IPS-15b (cell line): ENCODE results near the gene SYNPO.
A peak's percentile ranks its signal among the peaks of the same experiment; 100 is the strongest.

ENCODE experiments used
- H3K27me3 ChIP-seq: one replicate; pipeline ENCODE4 v1.6.1; 2013; ENCODE audit warnings: low read length; ENCODE audit not compliant: control insufficient read depth, insufficient read depth
- H3K36me3 ChIP-seq: one replicate; pipeline ENCODE4 v1.6.1; 2013; ENCODE audit warnings: low read length; ENCODE audit not compliant: control insufficient read depth, insufficient read depth
- H3K4me1 ChIP-seq: one replicate; pipeline ENCODE4 v1.6.1; 2013; ENCODE audit warnings: mild to moderate bottlenecking, low read length; ENCODE audit not compliant: control insufficient read depth, insufficient read depth
- H3K4me3 ChIP-seq: one replicate; pipeline ENCODE4 v1.5.1; 2013; ENCODE audit warnings: low read depth, low read length
- H3K9ac ChIP-seq: one replicate; pipeline ENCODE4 v1.6.1; 2013; ENCODE audit warnings: low read depth, mild to moderate bottlenecking, low read length
- H3K9me3 ChIP-seq: one replicate; pipeline ENCODE4 v1.6.1; 2013; ENCODE audit warnings: mild to moderate bottlenecking, low read length; ENCODE audit not compliant: control insufficient read depth, insufficient read depth

Gene SYNPO

DNA sequence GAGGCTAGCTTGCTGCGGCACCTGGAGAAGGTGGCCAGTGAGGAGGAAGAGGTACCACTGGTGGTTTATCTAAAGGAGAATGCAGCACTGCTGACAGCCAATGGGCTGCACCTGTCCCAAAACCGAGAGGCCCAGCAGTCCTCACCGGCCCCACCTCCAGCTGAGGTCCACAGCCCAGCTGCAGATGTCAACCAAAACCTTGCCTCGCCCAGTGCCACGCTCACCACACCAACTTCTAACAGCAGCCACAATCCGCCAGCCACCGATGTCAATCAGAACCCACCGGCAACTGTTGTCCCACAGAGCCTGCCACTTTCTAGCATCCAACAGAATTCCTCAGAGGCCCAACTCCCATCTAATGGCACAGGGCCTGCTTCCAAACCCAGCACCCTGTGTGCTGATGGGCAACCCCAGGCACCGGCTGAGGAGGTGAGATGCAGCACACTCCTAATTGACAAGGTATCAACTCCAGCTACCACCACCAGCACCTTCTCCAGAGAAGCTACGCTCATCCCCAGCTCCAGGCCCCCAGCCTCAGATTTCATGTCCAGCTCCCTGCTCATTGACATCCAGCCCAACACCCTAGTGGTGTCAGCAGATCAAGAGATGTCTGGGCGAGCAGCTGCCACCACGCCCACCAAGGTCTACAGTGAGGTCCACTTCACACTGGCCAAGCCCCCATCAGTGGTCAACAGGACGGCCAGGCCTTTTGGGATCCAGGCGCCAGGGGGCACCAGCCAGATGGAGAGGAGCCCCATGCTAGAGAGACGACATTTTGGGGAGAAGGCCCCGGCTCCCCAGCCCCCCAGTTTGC, 8.0 kb downstream of the SYNPO start:
- no peak overlapping the region for H3K9ac ChIP-seq
- H3K9me3 ChIP-seq = no peaks in the 10 kb centered on the region
- no peak overlapping the region for H3K4me3 ChIP-seq
- H3K27me3 ChIP-seq = no peaks in the 10 kb centered on the region
- H3K4me1 ChIP-seq = peaks cover 3% of the 10 kb centered on the region
- peaks cover 3% of the 10 kb centered on the region for H3K36me3 ChIP-seq

DNA sequence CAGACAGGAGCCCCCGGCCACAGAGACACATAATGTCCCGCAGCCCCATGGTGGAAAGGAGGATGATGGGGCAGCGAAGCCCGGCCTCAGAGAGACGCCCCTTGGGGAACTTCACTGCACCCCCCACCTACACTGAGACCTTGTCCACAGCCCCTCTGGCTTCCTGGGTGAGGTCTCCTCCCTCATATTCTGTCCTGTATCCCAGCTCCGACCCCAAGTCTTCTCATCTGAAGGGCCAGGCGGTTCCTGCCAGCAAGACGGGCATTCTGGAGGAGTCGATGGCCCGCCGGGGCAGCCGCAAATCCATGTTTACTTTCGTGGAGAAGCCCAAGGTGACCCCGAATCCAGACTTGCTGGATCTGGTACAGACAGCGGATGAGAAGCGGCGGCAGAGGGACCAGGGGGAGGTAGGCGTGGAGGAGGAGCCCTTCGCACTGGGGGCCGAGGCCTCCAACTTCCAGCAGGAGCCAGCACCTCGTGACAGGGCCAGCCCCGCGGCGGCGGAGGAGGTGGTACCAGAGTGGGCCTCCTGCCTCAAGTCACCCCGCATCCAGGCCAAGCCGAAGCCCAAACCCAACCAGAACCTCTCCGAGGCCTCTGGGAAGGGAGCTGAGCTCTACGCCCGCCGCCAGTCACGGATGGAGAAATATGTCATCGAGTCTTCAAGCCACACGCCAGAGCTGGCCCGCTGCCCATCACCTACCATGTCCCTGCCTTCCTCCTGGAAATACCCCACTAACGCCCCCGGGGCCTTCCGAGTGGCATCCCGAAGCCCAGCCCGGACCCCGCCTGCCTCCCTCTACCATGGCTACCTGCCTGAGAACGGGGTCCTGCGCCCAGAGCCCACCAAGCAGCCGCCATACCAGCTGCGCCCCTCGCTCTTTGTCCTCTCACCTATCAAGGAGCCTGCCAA, 8.9 kb downstream of the SYNPO start:
- Histone ChIP-seq H3K4me1 (peaks cover under 1% of the 10 kb centered on the region), H3K9ac (no peak overlapping the region), H3K9me3 (no peaks in the 10 kb centered on the region), H3K27me3 (no peaks in the 10 kb centered on the region), H3K4me3 (no peak overlapping the region), H3K36me3 (peaks cover 3% of the 10 kb centered on the region)

DNA sequence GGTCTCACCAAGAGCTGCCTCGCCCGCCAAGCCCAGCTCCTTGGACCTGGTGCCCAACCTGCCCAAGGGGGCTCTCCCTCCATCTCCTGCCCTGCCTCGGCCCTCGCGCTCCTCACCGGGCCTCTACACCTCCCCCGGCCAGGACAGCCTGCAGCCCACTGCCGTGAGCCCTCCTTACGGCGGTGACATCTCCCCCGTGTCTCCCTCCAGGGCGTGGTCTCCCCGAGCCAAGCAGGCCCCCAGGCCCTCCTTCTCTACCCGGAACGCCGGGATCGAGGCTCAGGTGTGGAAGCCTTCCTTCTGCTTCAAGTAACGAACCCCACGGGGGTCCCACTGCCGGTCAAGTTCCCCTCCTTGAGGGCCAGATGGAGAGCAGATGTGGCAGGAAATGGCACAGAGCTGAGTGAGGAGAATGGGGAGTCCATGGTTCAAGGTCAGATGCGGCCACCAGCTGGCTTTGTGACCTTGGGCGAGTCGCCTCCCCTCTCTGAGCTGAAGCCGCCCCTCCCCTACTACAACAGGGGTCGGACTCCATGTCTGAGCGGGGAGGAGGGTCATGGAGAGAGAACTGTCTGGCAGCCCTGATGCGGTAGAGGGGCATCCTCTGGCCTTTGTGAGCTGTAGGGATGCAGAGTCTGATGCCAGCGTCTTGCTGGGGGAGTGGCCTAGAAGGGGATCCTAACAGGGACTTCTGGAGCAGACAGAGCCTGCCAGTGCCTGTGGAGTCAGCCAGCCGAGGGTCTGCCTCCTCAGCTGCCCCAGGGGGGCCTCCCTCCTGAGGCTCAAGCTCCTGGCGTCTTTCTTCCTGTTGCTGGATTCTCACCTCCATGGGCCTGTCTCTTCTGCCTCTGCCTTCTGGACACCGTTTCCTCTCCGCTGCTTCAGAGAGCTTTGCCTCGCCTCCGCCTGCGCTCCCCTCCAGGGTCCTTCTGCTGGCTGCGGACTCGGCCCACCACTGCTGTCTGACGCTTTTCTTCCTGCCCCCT, 9.9 kb downstream of the SYNPO start:
- H3K4me1 ChIP-seq = no peaks in the 10 kb centered on the region
- H3K9me3 ChIP-seq = no peaks in the 10 kb centered on the region
- no peak overlapping the region for H3K9ac ChIP-seq
- H3K4me3 ChIP-seq = no peak overlapping the region
- no peaks in the 10 kb centered on the region for H3K27me3 ChIP-seq
- peaks cover 3% of the 10 kb centered on the region for H3K36me3 ChIP-seq

DNA sequence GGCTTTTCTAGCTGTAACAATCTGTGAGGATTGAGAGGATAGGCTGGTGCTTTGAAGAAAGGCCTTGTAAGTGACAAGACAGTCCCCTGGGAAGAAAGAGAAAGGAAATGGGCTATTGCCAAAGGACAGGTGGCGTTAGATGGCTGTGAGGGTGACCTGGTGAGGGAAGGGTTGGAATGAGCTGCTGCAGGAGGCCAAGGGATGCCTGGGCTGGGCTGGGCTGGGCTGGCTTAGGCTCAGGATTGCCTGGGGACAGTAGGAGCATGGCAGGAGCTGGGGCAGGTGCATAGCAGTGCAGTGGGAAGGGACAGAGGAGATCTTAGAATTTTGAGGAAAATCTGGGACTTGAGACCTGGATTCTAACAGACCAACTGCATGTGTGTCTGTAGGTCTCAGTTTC, 10.9 kb downstream of the SYNPO start:
- no peaks in the 10 kb centered on the region for H3K27me3 ChIP-seq
- H3K4me1 ChIP-seq = no peaks in the 10 kb centered on the region
- H3K4me3 ChIP-seq = no peak overlapping the region
- H3K36me3 ChIP-seq = peaks cover 3% of the 10 kb centered on the region
- no peaks in the 10 kb centered on the region for H3K9me3 ChIP-seq
- H3K9ac ChIP-seq = no peak overlapping the region

DNA sequence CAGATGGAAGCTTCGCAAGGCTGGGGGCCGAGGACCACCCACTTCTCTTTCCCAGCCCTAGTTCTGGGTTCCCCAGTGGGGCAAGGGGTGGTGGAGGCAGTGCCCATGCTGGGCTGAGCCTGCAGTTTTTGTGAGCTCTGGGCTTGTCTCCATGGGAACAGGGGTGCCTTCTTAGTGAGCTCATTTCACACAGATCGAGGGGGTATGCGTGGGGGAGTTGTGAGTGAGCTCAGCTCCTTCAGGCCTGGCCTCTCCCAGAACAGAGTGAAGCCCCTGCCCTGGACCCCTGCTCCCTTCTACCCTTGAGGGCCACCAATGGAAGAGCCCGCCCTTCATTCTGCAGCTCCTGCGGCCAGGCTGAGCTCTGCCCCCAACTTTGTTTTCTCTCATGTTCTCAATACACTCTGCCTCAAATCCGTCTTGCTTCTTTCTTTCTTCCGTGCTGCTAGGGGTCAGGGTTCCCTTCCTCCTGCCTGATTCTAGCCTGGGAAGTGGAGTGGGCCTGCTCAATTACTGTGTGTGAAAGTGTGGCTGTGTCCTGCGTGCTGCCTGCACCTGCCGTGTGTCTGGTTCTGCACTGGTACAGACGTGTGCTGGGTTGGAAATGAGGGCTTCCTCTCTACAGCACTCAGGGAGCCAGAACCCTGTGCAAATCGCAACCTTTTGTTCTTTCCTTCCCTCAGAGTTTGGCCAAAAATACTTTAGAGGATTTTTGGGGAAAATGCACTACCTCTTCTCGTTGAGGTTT, 11.6 kb downstream of the SYNPO start:
- no peak overlapping the region for H3K4me3 ChIP-seq
- H3K36me3 ChIP-seq = peaks cover 3% of the 10 kb centered on the region
- H3K9me3 ChIP-seq = no peaks in the 10 kb centered on the region
- H3K27me3 ChIP-seq = peaks cover under 1% of the 10 kb centered on the region
- H3K4me1 ChIP-seq = no peaks in the 10 kb centered on the region
- no peak overlapping the region for H3K9ac ChIP-seq

DNA sequence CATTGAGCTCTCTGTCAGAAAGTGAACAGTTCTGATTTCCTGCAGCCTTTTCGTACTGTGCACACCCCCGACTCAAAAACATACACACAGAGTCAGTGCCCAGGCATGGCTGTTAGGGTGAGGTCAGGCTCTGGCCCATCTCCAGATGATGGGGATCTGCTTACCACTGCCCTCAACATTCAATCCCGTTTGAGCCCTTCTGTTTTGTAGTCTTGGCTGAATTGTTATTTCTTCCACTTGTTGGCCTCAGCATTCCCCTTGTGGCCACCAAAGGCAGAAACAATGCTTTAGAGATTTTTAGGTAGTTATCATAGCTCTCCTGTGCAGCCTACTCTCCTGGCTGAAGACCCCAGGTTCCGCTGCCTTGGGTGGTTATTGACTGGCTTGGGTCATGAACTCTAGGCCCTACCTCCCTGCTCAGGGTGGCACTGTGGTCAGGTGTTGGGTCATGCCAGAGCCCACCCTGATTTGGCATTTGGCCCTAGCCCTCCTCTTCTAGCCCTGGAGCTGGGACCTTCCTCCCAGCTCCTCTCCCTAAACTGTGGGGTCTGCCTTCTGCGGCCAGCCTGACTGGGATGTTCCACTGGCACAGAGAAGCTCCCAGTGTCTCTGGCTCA, 12.8 kb downstream of the SYNPO start:
- Histone ChIP-seq H3K36me3 (peaks cover 3% of the 10 kb centered on the region), H3K9me3 (no peaks in the 10 kb centered on the region), H3K4me1 (no peaks in the 10 kb centered on the region), H3K27me3 (peaks cover 8% of the 10 kb centered on the region), H3K4me3 (no peak overlapping the region), H3K9ac (no peak overlapping the region)

DNA sequence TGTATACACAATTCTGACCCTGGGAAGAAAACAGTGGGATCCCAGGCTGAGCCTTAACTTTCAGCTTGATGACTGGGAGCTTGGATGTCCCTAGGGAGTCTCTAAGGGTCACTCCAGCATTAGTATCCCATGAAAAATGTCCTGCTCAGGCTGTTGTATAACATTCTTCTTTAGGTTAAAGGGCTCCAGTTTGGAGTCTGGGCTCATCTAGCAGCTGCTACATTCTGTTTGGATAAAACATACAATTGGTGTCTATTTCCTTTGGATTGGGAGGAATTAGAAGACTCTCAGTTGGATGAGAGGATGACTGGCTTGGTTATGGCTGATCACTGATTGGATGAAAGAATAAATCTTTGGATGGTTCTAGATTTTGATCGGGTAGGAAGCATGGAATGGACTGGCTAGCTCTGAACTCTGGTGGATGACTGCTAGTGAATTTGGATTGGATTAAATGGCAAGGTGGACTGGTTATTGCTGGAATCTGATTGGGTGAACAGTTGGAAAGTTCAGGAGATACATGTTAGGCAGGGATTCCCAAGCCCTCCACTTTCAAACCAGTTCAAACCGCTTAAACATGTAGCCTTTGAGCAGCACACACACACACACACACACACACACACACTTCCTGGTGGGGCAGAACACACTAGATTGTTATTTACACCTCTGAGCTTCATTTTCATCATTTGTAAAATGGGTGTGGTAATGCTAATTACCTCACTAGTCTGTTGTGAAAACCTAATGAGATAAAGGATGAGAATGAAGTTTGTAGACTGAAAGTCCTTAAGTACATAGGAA, 13.5 kb downstream of the SYNPO start:
- Histone ChIP-seq H3K9me3 (no peaks in the 10 kb centered on the region), H3K27me3 (peaks cover 8% of the 10 kb centered on the region), H3K36me3 (no peaks in the 10 kb centered on the region), H3K4me3 (no peak overlapping the region), H3K4me1 (no peaks in the 10 kb centered on the region), H3K9ac (no peak overlapping the region)

DNA sequence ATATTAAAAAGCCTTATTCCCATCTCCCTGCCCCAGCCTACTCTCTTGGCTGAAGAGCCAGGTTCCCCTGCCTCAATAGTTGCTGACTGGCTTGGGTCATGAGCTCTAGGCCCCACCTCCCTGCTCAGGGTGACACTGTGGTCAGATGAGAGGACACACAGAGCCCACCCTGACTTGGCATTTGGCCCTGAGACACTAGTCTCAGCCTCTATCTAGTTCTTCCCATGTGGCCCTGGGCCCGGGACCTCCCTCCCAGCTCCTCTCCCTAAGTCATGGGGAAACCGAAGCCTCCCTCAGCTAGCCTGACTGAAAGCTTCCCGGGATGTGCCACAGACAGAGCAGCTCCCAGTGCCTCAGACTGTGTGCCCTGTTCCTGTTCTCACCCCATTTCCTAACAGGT, 14.8 kb downstream of the SYNPO start:
- Histone ChIP-seq H3K9me3 (no peaks in the 10 kb centered on the region), H3K27me3 (peaks cover 10% of the 10 kb centered on the region), H3K9ac (no peak overlapping the region), H3K4me3 (no peak overlapping the region), H3K4me1 (peaks cover 3% of the 10 kb centered on the region), H3K36me3 (no peaks in the 10 kb centered on the region)

DNA sequence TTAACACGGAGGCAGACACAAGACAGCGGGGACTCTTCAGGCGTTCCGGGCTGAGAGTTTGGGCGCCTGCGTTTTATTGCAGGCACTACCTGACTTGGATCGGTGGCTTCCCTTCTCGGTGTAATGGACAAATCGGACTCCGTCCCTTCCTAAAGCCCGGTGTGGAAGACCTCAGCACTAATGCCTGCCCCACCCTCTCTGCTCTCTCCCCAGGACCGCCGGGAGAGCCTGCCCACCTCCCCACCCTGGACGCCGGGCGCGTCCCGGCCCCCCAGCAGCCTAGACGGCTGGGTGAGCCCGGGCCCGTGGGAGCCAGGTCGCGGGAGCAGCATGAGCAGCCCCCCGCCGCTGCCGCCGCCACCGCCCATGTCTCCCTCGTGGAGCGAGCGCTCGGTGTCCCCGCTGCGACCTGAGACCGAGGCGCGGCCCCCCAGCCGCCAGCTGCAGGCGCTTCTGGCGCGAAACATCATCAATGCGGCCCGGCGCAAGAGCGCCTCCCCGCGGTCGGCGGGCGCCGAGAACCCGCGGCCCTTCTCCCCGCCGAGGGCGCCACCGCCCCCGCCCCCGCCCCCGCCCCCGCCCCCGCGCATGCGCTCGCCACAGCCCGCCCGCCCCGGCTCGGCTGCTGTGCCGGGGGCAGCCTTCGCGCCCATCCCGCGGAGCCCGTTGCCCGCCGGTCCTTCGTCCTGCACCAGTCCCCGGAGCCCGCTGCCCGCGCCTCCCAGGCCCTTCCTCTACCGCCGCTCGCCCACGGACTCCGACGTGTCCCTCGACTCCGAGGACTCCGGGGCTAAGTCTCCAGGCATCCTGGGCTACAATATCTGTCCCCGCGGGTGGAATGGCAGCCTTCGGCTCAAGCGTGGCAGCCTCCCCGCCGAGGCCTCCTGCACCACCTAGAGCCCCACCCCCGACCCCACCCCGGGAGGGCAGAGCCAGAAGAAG, 16.0 kb downstream of the SYNPO start:
- Histone ChIP-seq H3K4me3 (peak overlapping the region; percentile 68), H3K9ac (peak overlapping the region; percentile 90), H3K4me1 (peaks cover 9% of the 10 kb centered on the region), H3K27me3 (peaks cover 10% of the 10 kb centered on the region), H3K9me3 (no peaks in the 10 kb centered on the region), H3K36me3 (no peaks in the 10 kb centered on the region)
